Measurements from ENCODE around the gene GLRX2.

The GLRX2 gene

DNA sequence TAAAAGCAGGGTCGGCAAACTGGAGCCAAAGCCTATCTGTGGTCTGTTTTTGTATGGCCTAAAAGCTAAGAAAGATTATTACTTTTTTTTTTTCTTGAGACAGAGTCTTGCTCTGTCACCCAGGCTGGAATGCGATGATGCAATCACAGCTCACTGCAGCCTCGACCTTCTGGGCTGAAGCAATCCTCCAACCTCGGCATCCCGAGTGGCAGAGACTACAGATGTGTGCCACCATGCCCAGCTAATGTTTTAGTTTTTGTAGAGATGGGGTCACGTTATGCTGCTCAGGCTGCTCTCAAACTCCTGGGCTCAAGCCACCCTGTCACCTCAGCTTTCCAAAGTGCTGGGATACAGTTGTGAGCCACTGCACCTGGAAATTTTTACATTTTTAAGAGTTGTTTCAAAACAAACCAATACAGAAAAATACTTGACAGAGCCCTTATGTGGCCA, 6.5 kb upstream of the GLRX2 start:
- peak; percentile 90 for DNase-seq (ENCODE audit: low read depth)

DNA sequence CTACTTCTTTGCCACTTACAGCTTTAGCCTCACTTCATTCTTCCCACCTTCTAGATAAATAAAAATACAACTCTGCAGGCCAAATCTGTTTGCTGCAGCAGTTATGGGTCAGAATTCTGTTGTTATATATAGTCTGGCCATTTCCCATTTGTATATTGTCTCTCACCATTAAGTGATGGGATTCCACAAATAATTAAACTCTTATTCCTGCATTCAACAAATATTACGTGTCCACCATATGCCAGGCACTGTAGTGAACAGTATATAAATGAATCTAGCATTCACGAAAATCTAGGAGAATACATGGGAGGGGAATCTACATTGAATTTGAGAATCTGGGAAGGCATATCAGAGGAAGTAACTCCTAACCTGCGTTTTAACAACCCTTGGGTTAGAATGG, 5.7 kb upstream of the GLRX2 start:
- no peak for DNase-seq (ENCODE audit: low read depth)

DNA sequence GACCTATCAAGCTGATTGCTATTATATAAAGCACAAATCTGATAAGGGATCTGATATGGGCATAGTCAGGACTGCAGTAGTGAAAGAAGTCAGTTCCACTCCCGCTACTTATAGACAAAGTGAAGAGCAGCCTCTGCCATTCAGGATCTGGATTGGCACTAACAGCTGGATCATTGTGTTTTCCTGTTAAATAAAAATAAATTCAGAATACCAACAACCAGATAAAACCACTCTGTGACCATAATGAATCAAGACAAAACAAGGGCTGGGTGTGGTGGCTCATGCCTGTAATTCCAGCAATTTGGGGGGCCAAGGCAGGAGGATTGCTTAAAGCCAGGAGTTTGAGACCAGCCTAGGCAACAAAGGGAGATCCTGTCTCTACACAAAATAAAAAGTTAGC, 5.0 kb upstream of the GLRX2 start:
- DNase-seq (ENCODE audit: low read depth), result no peak

DNA sequence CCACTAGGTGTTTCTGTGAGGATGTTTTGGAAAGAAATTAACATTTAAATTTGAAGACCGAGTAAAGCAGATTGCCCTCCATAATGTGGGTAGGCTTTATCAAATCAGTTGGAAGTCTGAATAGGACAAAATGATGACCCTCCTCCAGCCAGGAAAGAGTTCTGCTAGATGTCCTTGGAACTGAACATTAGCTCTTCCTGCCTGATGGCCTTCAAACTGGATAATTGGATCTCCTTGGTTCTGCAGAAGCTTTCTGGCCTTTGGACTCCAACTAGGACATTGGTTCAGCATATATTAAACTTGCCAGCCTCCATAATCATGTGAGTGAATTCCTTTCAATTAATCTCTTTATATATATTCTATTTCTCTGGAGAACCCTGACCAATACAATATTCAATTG, 4.4 kb upstream of the GLRX2 start:
- DNase-seq (ENCODE audit: low read depth), result no peak

DNA sequence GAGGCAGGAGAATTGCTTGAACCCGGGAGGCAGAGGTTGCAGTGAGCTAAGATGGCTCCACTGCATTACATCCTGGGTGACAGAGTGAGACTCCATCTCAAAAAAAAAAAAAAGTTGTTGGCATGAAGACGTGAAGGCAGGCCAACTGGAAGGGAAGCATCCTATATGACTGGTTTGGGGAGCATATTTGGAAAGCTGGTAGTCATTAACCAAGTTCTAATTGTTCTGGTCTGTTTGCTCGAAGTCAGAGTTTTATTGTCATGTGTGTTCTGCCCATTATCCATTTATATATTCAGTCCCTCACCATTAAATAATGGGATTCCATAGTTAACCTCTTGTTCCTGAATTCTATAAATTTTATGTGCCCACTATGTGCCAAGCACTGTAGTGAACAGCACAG, 3.3 kb upstream of the GLRX2 start:
- DNase-seq (ENCODE audit: low read depth), result no peak

DNA sequence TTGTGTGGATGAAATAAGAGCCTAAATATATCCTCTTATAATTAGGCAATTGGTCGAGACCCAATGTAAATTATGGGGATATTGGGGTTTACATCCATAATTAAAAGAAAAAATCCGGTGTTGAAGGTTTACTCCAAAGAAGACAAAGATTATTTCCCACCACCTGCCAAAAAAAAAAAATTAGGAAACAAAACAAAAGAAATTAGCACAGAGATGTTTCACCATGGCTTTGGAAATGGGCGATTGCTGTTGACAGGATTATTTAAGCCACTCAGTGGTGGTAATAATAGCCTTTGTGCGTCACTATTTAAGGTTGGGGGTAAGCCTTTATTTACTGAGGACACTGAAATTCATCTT, 585 bp upstream of the GLRX2 start:
- DNase-seq (ENCODE audit: low read depth), result no peak

DNA sequence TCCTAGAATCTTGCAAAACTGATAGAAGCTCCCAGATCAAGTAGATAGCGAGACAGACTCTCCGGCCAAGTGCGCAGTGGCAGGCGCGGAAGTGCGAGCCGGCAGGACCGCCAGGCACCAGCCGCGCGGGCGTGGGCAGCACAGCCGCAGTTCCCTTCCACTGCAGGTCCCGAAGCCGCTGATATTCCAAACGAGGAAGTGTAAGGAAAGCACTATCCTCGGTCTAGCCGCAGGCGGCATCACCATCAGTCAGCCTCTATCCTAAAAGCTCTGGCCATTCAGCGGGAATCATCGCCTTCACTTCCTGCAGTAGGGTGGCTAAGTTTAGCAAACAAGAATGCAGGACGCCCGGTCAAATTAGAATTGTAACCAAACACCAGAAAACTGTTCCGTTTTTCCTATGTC, 710 bp downstream of the GLRX2 start:
- DNase-seq (ENCODE audit: low read depth), result peak; percentile 48

DNA sequence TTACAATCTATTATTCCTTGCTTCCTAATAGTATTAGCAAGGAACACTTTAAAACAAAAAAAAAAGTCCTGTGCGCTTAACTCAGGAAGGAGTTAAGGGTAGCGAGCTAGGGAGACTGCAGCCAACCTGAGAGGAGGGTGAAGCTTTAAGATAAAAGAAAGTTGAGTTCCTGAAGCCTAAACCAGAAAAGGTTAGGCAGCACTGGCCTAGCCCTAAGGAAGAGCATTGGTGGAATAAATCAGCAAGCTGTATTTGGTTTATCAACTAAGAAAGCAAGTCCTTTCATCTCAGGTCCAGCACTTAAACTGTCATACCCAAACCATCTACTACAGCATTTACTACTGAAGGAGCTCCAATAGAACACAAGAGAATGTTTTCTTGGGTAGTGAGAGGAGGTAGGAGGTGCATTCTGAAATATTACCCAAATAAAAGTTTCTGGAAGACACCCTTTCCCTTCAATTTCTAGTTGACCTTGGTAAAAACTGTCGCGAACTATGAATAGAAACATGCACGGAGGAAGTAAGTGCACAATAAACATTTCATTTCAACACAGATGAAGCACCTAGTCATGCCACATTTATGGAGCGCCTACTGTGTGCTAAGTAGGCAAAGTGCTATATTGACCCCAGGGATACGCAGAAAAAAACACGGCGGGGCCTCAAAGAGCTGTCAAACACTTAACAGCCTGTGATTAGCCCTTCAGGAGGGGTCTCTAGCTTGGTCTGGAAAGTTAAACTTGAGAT, 1.3 kb downstream of the GLRX2 start:
- peak; percentile 19 for DNase-seq (ENCODE audit: low read depth)

DNA sequence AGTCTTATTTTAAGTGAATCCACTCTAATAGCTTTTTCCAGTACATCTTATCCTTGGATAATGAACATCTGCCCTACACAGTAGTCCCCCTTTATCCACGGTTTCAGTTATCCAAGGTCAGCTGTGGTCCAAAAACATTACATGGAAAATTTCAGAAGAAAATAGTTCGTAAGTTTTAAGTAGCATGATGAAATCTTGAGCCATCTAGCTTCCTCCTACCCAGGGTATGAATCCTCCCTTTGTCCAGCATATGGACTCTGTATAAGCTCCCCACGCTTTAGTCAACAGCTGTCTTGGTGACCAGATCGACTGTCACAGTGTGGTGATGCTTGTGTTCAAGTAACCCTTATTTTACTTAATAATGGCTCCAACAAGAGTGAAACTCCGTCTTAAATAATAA, 2.6 kb downstream of the GLRX2 start:
- DNase-seq (ENCODE audit: low read depth), result no peak

DNA sequence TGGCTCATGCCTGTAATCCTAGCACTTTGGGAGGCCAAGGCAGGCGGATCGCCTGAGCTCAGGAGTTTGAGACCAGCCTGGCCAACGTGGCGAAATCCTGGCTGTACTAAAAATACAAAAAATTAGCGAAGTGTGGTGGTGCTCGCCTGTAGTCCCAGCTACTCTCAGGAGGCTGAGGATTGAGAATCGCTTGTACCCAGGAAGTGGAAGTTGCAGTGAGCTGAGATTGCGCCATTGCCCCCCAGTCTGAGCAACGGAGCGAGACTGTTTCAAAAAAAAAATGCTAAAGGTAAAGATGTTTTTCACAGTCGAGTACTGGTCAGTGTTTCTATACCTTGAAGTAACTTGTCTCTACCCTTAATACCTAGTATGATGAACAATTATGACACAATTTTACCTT, 11.1 kb downstream of the GLRX2 start:
- DNase-seq (ENCODE audit: low read depth), result no peak

DNA sequence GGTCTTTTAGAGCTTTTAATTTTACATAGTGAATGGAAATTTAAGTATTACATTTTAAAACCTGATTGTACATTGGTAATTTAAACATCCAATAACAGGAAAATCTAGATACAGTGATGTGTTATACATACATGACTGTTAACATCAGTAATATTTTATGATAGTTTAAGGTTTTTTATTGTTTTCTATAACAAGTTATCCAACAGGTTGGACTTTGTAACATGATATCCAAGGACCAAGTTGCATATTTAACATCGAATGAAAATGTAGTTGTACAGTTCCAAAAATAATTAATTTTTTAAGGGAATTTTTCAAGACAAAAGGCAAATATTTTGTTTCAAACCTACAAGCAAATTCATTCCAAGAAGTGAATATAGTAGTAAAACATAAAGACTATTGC, 14.3 kb downstream of the GLRX2 start:
- DNase-seq (ENCODE audit: low read depth), result no peak

DNA sequence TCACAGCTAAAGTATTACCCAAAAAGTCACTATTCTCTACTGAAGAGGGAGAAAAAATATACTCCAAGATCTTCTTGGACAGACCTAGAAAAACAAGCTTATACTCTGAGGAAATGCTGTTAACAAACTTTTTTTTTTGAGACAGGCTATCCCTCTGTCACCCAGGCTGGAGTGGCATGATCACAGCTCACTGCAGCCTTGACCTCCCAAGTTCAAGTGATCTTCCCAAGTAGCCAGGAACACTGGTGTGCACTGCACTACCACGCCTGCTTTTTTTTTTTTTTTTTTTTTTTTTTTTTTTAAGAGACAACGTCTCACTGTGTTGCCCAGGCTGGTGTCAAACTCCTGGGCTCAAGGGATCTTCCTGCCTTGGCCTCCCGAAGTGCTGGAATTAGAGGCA, 17.3 kb downstream of the GLRX2 start:
- no peak for DNase-seq (ENCODE audit: low read depth)

DNA sequence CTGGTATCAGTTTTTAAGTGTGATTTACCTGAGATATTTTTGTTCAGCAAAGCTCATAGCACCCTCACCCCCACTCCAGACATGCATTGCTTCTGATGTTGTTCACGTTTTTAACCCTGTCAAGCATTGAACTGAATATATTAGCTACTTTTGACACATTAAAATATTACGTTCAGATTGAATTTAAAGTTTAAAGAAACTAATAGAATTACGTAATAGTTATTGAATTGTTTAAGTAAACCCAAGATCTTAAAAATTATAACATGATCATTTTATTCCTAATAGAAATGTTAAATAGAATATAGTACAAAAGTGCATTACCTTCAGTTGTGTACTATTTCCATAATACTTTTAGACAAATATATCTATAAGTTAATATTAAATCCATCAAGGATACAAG, 18.9 kb downstream of the GLRX2 start:
- no peak for DNase-seq (ENCODE audit: low read depth)

DNA sequence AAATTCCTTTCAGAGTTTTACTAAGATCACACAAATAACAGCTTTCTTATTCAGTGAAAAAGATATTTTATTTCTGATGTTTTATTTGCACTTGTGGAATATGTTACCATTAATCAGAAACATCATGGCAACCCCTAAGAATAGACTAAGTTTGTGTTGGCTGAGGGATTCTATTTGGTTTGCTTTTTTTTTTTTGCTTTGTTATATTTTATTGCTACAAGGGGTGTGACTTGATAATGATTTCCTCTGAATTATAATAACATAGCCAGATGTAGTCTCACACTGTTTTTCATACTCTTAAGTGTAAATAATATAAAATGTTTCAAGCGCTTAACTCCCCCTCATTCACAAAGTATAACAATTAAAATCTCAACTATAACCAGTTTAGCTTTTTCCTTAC, 20.0 kb downstream of the GLRX2 start:
- DNase-seq (ENCODE audit: low read depth), result no peak

DNA sequence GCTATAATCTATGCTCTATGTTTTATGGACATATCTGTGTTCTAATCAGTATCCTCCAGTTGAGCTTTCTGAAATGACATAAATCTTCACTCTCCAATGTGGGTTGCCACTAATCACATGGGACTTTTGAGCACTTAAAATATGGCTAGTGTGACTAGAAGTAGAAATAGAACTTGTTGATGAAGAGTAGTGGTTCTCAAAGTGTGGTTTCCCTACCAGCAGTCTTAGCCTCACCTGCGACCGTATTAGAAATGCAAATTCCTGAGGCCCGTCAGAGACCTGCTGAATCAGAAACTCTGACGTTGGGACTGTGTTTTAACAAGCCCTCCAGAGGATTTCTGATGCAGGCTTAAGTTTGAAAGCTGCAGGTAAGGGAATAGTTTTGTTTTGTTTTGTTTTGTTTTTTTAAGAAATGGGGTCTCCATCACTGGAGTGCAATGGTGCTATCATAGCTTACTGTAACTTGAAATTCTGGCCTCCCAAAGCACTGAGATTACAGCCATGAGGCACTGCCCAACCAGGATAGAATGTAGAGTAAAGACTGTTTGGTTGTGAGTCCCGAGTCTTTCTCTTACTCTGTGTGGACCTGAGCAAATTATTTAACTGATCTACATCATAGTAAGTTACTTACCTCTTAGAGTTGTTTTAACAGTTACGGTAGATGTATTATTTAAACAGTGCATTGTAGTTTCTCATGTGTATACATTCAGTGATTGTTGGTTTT, 21.7 kb downstream of the GLRX2 start:
- no peak for DNase-seq (ENCODE audit: low read depth)

DNA sequence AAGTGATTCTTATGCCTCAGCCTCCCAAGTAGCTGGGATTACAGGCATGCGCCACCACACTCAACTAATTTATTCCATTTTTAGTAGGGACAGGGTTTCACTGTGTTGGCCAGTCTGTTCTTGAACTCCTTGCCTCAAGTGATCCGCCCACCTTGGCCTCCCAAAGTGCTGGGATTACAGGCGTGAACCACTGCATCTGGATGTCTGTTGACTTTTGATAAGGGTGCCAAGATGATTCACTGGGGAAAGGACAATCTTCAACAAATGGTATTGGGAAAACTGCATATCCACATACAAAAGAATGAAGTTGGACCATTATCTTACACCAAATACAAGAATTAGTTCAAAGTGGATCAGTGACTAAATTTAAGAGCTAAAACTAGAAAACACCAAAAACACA, 26.0 kb downstream of the GLRX2 start:
- DNase-seq (ENCODE audit: low read depth), result peak; percentile 36

DNA sequence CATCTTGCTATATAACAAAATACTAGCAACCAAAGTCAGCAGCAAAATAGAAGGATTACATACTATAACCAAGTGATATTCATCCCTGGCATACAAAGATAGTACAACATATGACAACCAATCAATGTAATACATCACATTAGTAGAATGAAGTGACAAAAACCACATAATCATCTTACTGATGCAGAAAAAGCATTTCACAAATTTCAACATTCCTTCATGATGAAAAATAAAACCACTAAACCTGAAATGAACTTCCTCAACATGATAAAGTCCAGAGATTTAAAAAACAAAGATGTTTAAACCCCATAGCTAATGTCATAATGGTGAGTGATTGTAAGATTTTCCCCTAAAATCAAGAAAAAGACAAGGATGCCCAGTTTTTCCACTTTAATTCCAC, 27.2 kb downstream of the GLRX2 start:
- peak; percentile 62 for DNase-seq (ENCODE audit: low read depth)

DNA sequence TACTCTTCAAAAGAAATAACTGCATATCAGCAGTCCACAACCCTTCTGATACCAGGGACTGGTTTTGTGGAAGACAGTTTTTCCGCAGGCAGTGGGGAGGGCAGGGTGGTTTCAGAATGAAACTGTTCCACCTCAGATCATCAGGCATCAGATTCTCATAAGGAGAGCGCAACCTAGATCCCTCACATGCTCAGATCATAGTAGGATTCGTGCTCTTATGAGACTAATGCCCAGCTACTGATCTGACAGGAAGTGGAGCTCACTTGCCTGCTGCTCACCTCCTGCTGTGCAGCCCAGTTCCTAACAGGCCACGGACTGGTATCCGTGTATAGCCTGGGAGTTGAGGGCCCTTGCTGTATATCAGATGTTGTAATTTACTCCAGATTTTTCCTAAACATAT, 34.3 kb downstream of the GLRX2 start:
- DNase-seq (ENCODE audit: low read depth), result peak; percentile 34

DNA sequence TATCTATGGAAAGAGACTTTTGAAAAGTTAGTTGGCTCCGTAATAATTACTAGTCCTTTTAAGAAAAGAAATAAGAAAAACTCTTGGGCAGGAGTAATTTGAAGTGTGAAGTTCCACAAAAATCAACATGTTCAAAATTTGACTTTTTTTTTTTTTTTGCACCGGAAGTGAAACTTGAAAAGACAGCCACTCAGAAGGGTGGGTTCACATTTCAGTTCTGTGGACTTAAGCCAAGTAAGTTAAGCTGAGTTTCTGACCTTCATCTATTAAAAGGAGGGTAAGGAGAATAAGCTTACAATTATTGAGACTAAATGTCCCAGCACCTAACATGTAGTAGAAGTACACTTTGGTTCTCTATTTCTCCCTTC, 34.8 kb downstream of the GLRX2 start:
- peak; percentile 19 for DNase-seq (ENCODE audit: low read depth)

DNA sequence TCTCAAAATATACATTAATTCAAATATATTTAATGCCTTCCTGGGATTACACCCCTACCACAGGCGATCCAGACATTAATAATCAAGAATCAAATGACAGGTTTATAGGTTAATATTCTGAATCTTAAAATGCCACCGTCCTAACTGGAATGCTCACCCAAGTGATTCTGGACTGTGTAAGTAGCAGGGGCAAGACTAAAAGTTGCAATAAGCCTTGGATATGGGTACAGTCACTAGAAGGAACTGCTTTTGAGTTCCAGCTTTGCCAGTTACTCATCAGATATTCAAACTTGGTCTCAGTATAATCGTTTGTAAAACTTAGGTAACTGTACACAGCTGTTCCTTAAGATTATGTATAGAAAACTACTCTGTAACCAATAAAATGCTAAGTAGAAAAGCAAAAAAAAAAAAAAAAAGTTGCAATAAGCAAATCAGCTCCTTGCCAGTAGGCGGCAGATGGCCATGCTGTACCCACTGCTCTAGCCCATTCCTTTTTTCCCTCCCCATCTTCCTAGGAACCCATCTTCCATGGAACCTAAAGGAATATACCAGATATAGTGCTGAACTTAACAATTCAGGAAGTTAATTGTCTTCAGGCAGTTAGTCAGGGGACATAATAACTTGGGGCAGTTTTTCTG, 35.3 kb downstream of the GLRX2 start:
- no peak for DNase-seq (ENCODE audit: low read depth)

DNA sequence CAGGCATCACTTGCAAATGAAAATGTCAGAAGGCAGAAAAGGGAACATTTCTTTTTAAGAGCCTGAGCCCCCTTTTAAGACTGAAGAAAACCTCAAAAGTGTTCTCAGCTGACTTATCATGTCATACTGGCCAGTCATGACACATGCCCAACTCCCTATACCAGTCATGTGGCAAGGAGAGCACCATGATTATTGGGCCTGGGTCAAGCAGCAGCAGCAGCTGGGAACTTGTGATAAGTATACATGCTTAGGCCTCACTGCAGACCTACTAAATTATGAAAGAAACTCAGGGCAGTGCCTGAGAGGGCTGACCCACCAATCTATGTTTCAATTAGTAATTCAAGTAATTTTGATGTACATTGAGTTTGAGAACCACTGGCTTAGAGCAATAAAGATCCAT, 37.2 kb downstream of the GLRX2 start:
- DNase-seq (ENCODE audit: low read depth), result no peak

DNA sequence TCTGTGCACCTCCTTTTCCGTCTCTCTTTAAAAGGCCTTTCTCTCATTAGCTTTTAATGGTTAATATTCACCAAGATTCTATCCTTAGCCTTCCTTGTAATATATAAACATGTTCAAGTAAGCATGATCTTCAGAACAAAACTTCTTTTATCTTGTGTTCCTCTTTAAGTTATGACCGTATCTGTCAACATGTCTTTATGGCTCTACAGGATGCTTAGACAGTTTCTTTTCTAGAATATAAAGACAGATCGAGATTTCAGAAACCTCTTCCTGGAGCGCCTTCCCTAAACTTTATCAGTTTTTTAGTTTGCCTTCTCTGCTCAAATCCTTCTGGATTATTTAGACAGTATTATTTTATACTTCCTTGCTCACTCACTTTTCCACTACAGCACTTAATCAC, 38.6 kb downstream of the GLRX2 start:
- no peak for DNase-seq (ENCODE audit: low read depth)

DNA sequence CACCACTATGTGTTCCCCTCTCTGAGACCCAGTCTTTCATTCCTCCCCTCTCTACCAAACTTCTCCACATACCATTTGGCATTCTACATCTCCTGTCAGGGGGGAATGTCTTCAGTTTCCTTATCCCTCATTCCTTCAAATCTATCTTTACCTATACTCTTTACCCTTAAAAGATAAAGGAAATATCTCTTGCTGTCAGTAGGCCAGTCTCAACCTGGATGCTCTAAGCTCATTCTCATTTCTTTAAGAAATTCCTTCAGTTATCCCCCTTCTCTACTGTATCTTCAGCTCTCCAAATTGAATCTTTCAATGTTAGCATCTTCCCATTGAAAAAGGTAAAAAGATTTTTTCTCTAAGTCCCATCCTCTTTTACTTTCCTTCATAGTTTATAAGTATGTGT, 39.3 kb downstream of the GLRX2 start:
- DNase-seq (ENCODE audit: low read depth), result no peak

Data from iris pigment epithelial cell (primary cell).